Psoas muscle (tissue), 8 donors: ENCODE measurements around the gene GLB1L. TPM values are rescaled to one million over a fixed set of nuclear protein-coding genes. Genes with fewer than 3 reads are reported as not detected.
A peak's percentile ranks its signal among the peaks of the same experiment; 100 is the strongest.

Experiments
- ATAC-seq, 4 donors: fragments of 200-7000 bp; cut with Tn5 transposase; one replicate each; pipeline ENCODE4 v1.9.1; 2020; ENCODE audit warnings: moderate library complexity in 3 of 4, mild to moderate bottlenecking in 2 of 4
- DNase-seq, 2 donors: peaks; one replicate each; pipeline ENCODE4 v3.0.0-alpha.2; 2020
- H3K27ac ChIP-seq: fragments of 200-600 bp; one replicate; pipeline ENCODE4 v1.8.0; 2022
- H3K27me3 ChIP-seq, 3 donors: fragments of 200-600 bp in 1 of 3; one replicate each; pipeline versions ENCODE4 v1.6.1 to v1.8.0; 2013 to 2022; ENCODE audit warnings: low read length in 2 of 3, mild to moderate bottlenecking in 2 of 3, moderate library complexity in 1 of 3; ENCODE audit not compliant: insufficient read depth in 3 of 3
- H3K36me3 ChIP-seq, 2 donors: fragments of 200-600 bp in 1 of 2; one replicate each; pipeline versions ENCODE4 v1.6.1 to v1.8.0; 2013 to 2022; ENCODE audit warnings: low read depth in 1 of 2, mild to moderate bottlenecking in 1 of 2, moderate library complexity in 1 of 2; ENCODE audit not compliant: insufficient read depth in 1 of 2
- H3K4me1 ChIP-seq: fragments of 200-600 bp; one replicate; pipeline ENCODE4 v1.8.0; 2022
- H3K4me3 ChIP-seq: fragments of 200-600 bp; one replicate; pipeline ENCODE4 v1.8.0; 2022; ENCODE audit warnings: mild to moderate bottlenecking
- H3K9me3 ChIP-seq: fragments of 200-600 bp; one replicate; pipeline ENCODE4 v1.8.0; 2022
- CTCF ChIP-seq: fragments of 200-600 bp; IDR thresholded peaks from one replicate; pipeline ENCODE4 v1.8.0; 2022; ENCODE audit warnings: antibody characterized with exemption
- WGBS, 3 donors: extraction: QIAGEN DNeasy Blood & Tissue Kit; methylation state at CpG; one replicate each; pipeline versions ENCODE4 v1.1.6 to v1.1.7; 2013; 5-methylcytosine and 5-hydroxymethylcytosine counted together
- intact Hi-C, 2 donors: fragments of 100-400 bp; cut with DNase I; formaldehyde crosslinking; loops; one replicate each; pipeline versions ENCODE4 v1.11.0 to v1.14.2; 2022
- polyA plus RNA-seq, 3 donors: library from polyadenylated mRNA; stranded (reverse); fragments of 200-250 nt; gene quantifications; one replicate each; pipeline ENCODE4 v1.2.3, GENCODE V29; 2013
- total RNA-seq, 4 donors: library from RNA; stranded (reverse); fragmentation: NEBNext Ultra II Directional in 2 of 4; extraction: Animal tissue kit (Norgen Biotek cat#: 25700) in 2 of 4; gene quantifications; one replicate each; pipeline versions ENCODE4 v1.2.1 to v1.2.4, GENCODE V29; 2021 to 2023
- donor health status: healthy with polysubstance abuse.
- donor health status: DM: no; HTN: no; CAD: no; lungs with moderate emphysema.
- donor health status: Bipolar disorder and iron deficiency.
- donor health status: healthy.
- donor health status: DM: yes; HTN: yes; CAD: no.
- donor health status: DM: no; HTN: no; CAD: no.
- donor health status: DM: no; HTN: no; CAD: no.
- donor health status: DM: yes; HTN: yes; CAD: no.

Gene GLB1L
- total and polyA plus RNA-seq, 7 donors = 0.55 to 3.7 (median 0.90) TPM

GRCh38 chr2:219254590-219255201 lies 9.5 kb upstream of the GLB1L start:
- peak overlapping the region; percentile 75 for H3K4me3 ChIP-seq

GRCh38 chr2:219253753-219254589 lies 8.7 kb upstream of the GLB1L start, which contains the start of gene TUBA4A:
TUBA4A (minus strand) TSS chr2:219253918; CDS start chr2:219253858, 60 bp downstream.
- WGBS, 3 donors = 0 to 1% (median 1%) methylated on average over 56 to 76 of the region's 76 CpGs
- DNase-seq (peak; percentile 90 to 92), ATAC-seq (peak; percentile 77 to 85 (median 80))
- Histone ChIP-seq H3K27ac (peak within 1 kb of the TSS; percentile 94), H3K4me1 (peaks cover 33% of the 10 kb centered on the region), H3K9me3 (no peaks in the 10 kb centered on the region), H3K27me3 (no peaks in the 10 kb centered on the region), H3K4me3 (peak within 1 kb of the TSS; percentile 75), H3K36me3 (peaks cover 0 to 32% of the 10 kb centered on the region in 2 donors)
- intact Hi-C loops = loop anchor here in 1 of 2 donors (2.0 kb wide), 1 partner anchor 19 kb away; no protein-coding TSS in a partner anchor
- peak; percentile 18 for TF ChIP-seq CTCF

More at GRCh38 chr2:219254590-219255201, 9.5 kb upstream of the GLB1L start:
- TF ChIP-seq CTCF = no peak
- Histone ChIP-seq H3K27ac (peak overlapping the region; percentile 94), H3K36me3 (peaks cover 0 to 25% of the 10 kb centered on the region in 2 donors), H3K9me3 (no peaks in the 10 kb centered on the region), H3K27me3 (no peaks in the 10 kb centered on the region), H3K4me1 (peaks cover 26% of the 10 kb centered on the region)
- intact Hi-C loops = loop anchor here in 1 of 2 donors (2.0 kb wide), 1 partner anchor 18 kb away; no protein-coding TSS in a partner anchor
- WGBS, 3 donors = 23 to 26% (median 24%) methylated on average over 12 of the region's 12 CpGs
- ATAC-seq = peak; percentile 3 to 6 (median 4)
- DNase-seq = no peak

- DNase-seq (peak; percentile 84 to 93), ATAC-seq (peak; percentile 81 to 83 (median 82))
- 1% methylated on average over 49 of the region's 49 CpGs for WGBS, 3 donors
- H3K27ac ChIP-seq = peak within 1 kb of the TSS; percentile 94
- H3K9me3 ChIP-seq = no peaks in the 10 kb centered on the region
- H3K27me3 ChIP-seq = no peaks in the 10 kb centered on the region
- intact Hi-C loops = no loop called here
- TF ChIP-seq CTCF = no peak
- H3K4me1 ChIP-seq = peaks cover 41% of the 10 kb centered on the region
- H3K36me3 ChIP-seq = peaks cover 0 to 40% of the 10 kb centered on the region in 2 donors
- peak within 1 kb of the TSS; percentile 75 for H3K4me3 ChIP-seq
These were observed 7.9 kb upstream of the GLB1L start, which contains the start of gene TUBA4B for GRCh38 chr2:219252900-219253752. TUBA4B (plus strand) TSS chr2:219253243; CDS start chr2:219253408, 165 bp downstream.

GRCh38 chr2:219252570-219252899 lies 7.3 kb upstream of the GLB1L start:
- DNase-seq (peak in 1 of 2 donors; percentile 53), ATAC-seq (peak in 3 of 4 donors; percentile 0 to 4 (median 1))
- TF ChIP-seq CTCF = no peak
- peaks cover 0 to 46% of the 10 kb centered on the region in 2 donors for H3K36me3 ChIP-seq
- peak overlapping the region; percentile 75 for H3K4me3 ChIP-seq
- intact Hi-C loops = no loop called here
- no peaks in the 10 kb centered on the region for H3K9me3 ChIP-seq
- peaks cover 47% of the 10 kb centered on the region for H3K4me1 ChIP-seq
- H3K27me3 ChIP-seq = no peaks in the 10 kb centered on the region
- H3K27ac ChIP-seq = peak overlapping the region; percentile 94
- 4 to 6% (median 5%) methylated on average over 9 of the region's 9 CpGs for WGBS, 3 donors
